Breast epithelium (tissue), 4 donors: ENCODE data around the gene PCDHGA1. TPM values are rescaled to one million over a fixed set of nuclear protein-coding genes. Genes with fewer than 3 reads are reported as not detected.

ENCODE experiments used
- DNase-seq, 2 donors: peaks; one replicate each; pipeline ENCODE4 v3.0.0-alpha.2; 2019; ENCODE audit warnings: low spot score in 2 of 2
- H3K27ac ChIP-seq, 2 donors: fragments of 200-600 bp; sonication (generic) in 1 of 2; one replicate each; pipeline ENCODE4 v1.5.1; 2016 to 2019; ENCODE audit warnings: mild to moderate bottlenecking in 1 of 2
- H3K27me3 ChIP-seq, 2 donors: fragments of 200-600 bp; sonication (generic) in 1 of 2; one replicate each; pipeline versions ENCODE4 v1.5.1 to v1.6.0; 2017 to 2019; ENCODE audit warnings: control low read depth in 1 of 2, mild to moderate bottlenecking in 1 of 2
- H3K36me3 ChIP-seq: fragments of 200-600 bp; one replicate; pipeline ENCODE4 v1.5.1; 2019
- H3K4me1 ChIP-seq, 2 donors: fragments of 200-600 bp; sonication (generic); one replicate each; pipeline ENCODE4 v1.5.1; 2016 to 2019; ENCODE audit warnings: control low read depth in 1 of 2
- H3K4me3 ChIP-seq, 3 donors: fragments of 200-600 bp; sonication (generic); 1 replicate in 2 of 3; 2 replicates in 1 of 3; pipeline ENCODE4 v1.5.1; 2016 to 2019; ENCODE audit warnings: mild to moderate bottlenecking in 3 of 3, moderate library complexity in 2 of 3
- H3K9me3 ChIP-seq, 2 donors: fragments of 200-600 bp; sonication (generic) in 1 of 2; one replicate each; pipeline ENCODE4 v1.5.1; 2016 to 2019; ENCODE audit warnings: control low read depth in 1 of 2
- CTCF ChIP-seq, 3 donors: fragments of 450-650 bp; IDR thresholded peaks; one replicate each; pipeline ENCODE4 v1.5.1; 2016 to 2017; ENCODE audit warnings: antibody characterized with exemption in 3 of 3, mild to moderate bottlenecking in 3 of 3, moderate library complexity in 3 of 3
- POLR2A ChIP-seq: fragments of 450-650 bp; IDR thresholded peaks from one replicate; pipeline ENCODE4 v1.6.1; 2016; ENCODE audit warnings: antibody characterized with exemption, mild to moderate bottlenecking, moderate library complexity
- POLR2AphosphoS5 ChIP-seq, 3 donors: sonication (generic); formaldehyde crosslinking; IDR thresholded peaks; one replicate each; pipeline ENCODE4 v1.6.1; 2017; ENCODE audit warnings: antibody characterized with exemption in 3 of 3
- intact Hi-C: fragments of 100-400 bp; cut with DNase I; formaldehyde crosslinking; loops from one replicate; pipeline ENCODE4 v1.15.1; 2023; ENCODE audit warnings: low total_unique reads
- total RNA-seq, 3 donors: library from RNA; depleted of rRNA; stranded (reverse); fragments of >200 nt; gene quantifications; one replicate each; pipeline ENCODE4 v1.1.0, GENCODE V29; 2016

Gene PCDHGA1
- total RNA-seq, 3 donors from 2014 or later = 0.80 to 1.3 (median 1.2) TPM

GRCh38 chr5:141489841-141490240, 159.5 kb downstream of the PCDHGA1 start:
- Histone ChIP-seq H3K9me3 (no peaks in the 10 kb centered on the region), H3K36me3 (no peaks in the 10 kb centered on the region), H3K27me3 (no peaks in the 10 kb centered on the region), H3K4me1 (no peaks in the 10 kb centered on the region), H3K27ac (no peak overlapping the region), H3K4me3 (no peak overlapping the region)
- TF ChIP-seq CTCF (IDR thresholded peaks at IDR 0.05) (no peak), POLR2A (no peak), POLR2AphosphoS5 (IDR thresholded peaks at IDR 0.05) (no peak)
- intact Hi-C loops = no loop called here
- DNase-seq = no peak

GRCh38 chr5:141490271-141490670, 160.0 kb downstream of the PCDHGA1 start:
- H3K9me3 ChIP-seq = no peaks in the 10 kb centered on the region
- H3K36me3 ChIP-seq = no peaks in the 10 kb centered on the region
- no peak overlapping the region for H3K27ac ChIP-seq
- DNase-seq = no peak
- TF ChIP-seq POLR2A (no peak), CTCF (IDR thresholded peaks at IDR 0.05) (no peak), POLR2AphosphoS5 (IDR thresholded peaks at IDR 0.05) (no peak)
- no peak overlapping the region for H3K4me3 ChIP-seq
- intact Hi-C loops = no loop called here
- no peaks in the 10 kb centered on the region for H3K27me3 ChIP-seq
- no peaks in the 10 kb centered on the region for H3K4me1 ChIP-seq

GRCh38 chr5:141490771-141491170, 160.5 kb downstream of the PCDHGA1 start:
- DNase-seq = no peak
- no peaks in the 10 kb centered on the region for H3K4me1 ChIP-seq
- intact Hi-C loops = no loop called here
- no peak overlapping the region for H3K4me3 ChIP-seq
- H3K27me3 ChIP-seq = no peaks in the 10 kb centered on the region
- TF ChIP-seq POLR2AphosphoS5 (IDR thresholded peaks at IDR 0.05) (no peak), POLR2A (no peak), CTCF (IDR thresholded peaks at IDR 0.05) (no peak)
- H3K9me3 ChIP-seq = no peaks in the 10 kb centered on the region
- no peaks in the 10 kb centered on the region for H3K36me3 ChIP-seq
- H3K27ac ChIP-seq = no peak overlapping the region

GRCh38 chr5:141491323-141492167, 161.2 kb downstream of the PCDHGA1 start:
- H3K4me3 ChIP-seq = no peak overlapping the region
- intact Hi-C loops = no loop called here
- H3K9me3 ChIP-seq = no peaks in the 10 kb centered on the region
- H3K4me1 ChIP-seq = no peaks in the 10 kb centered on the region
- TF ChIP-seq POLR2AphosphoS5 (IDR thresholded peaks at IDR 0.05) (no peak), CTCF (IDR thresholded peaks at IDR 0.05) (no peak), POLR2A (no peak)
- no peak for DNase-seq
- no peak overlapping the region for H3K27ac ChIP-seq
- no peaks in the 10 kb centered on the region for H3K27me3 ChIP-seq
- H3K36me3 ChIP-seq = no peaks in the 10 kb centered on the region

- intact Hi-C loops = no loop called here
- no peak overlapping the region for H3K4me3 ChIP-seq
- no peaks in the 10 kb centered on the region for H3K9me3 ChIP-seq
- no peaks in the 10 kb centered on the region for H3K27me3 ChIP-seq
- no peak overlapping the region for H3K27ac ChIP-seq
- no peaks in the 10 kb centered on the region for H3K36me3 ChIP-seq
- DNase-seq = no peak
- H3K4me1 ChIP-seq = no peaks in the 10 kb centered on the region
- TF ChIP-seq CTCF (IDR thresholded peaks at IDR 0.05) (no peak), POLR2AphosphoS5 (IDR thresholded peaks at IDR 0.05) (no peak), POLR2A (no peak)
These were observed 162.0 kb downstream of the PCDHGA1 start for GRCh38 chr5:141492168-141492885.
